Activated T-cell treated with anti-CD3 and anti-CD28 coated beads, Interleukin-2, amount 50 U/mL, for 48 hours (primary cell): ENCODE measurements around the gene CDC25C.
A peak's percentile ranks its signal among the peaks of the same experiment; 100 is the strongest.
"Not testable (repeated sequence)": the region's sequence is repeated elsewhere in the genome, so short reads cannot be mapped to it uniquely, and the experiment has no call there.

Source experiments
- DNase-seq, 2 experiments: peaks; one replicate each; pipeline ENCODE4 v3.0.0-alpha.2; 2020

CDC25C gene

DNA sequence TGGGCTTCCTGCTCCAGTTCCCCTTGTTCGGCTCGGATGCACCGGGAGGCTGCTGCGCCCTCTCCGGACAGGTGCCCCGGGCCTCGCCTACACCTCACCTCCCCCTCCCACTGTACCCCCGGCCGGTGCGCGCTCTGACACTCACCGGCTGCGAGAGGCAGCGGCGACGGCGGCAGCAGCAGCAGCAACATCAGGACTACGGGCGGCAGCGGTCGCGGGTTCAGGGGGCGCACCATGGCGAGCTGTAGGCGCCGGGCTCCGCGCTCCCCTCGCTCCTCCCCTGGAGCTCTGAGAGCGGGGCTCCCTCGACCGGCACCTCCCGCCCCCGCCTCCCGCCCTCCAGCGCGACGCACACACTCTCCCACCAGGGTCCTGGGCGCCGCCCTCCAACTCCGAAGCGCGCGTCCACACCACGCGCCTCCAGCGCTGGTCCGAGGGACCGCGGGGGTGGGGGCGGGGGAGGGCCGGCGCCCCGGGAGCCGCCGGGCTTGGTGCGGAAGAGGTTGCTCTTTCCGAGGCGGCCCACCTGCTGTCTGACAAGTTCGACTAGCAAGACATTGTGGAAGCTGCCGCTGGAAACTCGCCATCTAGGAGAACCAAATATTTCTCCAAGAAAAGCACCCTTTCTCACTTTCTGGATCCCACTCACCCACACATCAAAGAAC is 57.3 kb downstream of the CDC25C start, which contains the start of gene GFRA3:
GFRA3 (minus strand) TSS at position 433 of the 665 bp plus-strand sequence; CDS start at position 236, 197 bp downstream.
- peak in 1 of 2 experiments; percentile 39 for DNase-seq

DNA sequence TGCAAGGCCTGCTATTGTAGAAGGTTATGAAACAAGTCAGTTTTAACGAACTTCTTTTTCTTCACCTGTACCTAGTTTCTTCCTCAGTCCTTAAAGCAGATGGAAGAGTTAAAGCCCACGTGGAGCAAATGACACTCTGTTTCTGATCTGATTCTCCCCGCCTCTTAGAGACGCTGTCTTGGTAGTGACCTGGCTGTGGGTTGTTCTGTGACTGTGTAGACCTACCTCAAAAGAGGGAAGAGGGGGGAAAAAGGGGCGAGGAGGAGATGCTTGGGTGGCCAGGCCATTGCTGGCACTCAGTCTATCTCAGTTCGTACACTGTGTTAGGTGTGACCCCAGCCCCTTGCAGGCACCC is 57.8 kb downstream of the CDC25C start:
- no peak for DNase-seq

DNA sequence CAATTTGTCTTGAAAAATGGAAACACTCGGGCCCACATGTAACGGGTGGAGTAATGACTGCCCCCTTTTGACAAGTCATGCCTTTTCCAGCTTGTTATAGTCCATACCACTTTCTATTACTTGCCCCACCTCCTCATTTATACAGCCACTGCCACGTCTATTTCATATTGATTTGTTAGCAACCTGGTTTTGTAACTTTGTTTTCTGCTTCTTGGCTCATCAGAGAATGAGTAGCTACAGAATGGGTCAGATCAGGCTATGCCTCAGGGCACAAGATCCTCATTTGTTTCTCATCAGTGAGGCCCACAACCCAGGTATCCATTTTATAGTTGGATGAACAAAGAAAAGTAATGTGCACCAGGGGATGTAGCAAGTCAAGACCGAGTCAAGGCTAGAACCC is 58.9 kb downstream of the CDC25C start:
- no peak for DNase-seq

DNA sequence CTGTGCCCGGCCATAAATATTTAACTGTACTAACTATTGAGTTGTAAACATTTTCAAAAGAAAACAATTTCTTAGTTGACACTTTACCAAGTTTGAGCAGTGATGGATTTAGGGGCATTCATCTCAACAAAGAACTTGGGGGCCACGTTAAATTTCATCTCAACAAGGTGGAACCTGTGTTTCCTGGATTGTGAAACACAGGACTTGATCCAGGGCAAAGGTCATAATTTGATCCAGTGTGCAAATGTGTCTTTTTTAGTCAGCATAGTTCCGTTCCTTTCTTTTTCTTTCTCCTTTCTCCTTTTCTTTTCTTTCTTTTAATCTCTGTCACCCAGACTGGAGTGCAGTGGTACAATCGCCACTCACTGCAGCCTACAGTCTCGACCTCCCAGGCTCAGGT is 60.3 kb downstream of the CDC25C start:
- no peak for DNase-seq

DNA sequence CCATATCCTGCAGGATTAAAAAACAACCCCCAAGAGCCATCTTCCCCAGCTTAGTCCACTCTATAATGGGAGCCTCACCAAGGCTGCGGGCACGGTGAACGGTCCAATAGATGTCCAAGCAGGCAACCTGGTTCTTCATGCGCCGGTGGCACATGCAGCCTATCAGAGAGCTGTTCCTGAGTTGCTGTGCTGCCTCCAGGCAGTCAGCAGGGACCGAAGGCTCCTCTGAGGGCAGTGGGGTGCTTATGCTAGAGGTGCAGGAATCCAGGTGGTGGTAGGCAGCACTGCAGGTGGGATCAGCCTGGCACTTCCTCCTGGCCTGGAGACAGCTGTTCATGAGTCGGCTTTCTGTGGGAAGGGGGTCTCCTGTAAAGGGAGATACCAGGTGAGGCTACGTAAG is 67.4 kb downstream of the CDC25C start:
- no peak for DNase-seq

DNA sequence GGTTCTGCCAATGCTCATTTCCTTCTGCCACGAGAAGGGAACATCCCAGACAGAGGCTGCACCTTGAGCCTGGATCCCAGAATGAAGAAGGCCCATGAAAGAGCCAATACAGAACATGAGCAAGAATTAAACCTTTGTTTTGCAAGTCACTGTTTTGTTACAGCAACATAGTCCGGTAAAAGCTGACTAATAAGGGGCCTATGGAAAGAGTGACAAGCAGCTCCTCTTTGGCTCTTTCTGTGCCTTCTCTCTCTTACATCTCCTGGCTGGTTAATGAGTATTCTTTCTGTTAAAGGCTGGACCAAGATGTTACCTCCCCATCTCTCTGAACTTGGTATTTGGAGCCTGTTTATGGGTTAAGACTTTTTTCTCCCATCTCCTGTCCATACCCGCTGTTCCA is 68.0 kb downstream of the CDC25C start:
- DNase-seq = no peak

DNA sequence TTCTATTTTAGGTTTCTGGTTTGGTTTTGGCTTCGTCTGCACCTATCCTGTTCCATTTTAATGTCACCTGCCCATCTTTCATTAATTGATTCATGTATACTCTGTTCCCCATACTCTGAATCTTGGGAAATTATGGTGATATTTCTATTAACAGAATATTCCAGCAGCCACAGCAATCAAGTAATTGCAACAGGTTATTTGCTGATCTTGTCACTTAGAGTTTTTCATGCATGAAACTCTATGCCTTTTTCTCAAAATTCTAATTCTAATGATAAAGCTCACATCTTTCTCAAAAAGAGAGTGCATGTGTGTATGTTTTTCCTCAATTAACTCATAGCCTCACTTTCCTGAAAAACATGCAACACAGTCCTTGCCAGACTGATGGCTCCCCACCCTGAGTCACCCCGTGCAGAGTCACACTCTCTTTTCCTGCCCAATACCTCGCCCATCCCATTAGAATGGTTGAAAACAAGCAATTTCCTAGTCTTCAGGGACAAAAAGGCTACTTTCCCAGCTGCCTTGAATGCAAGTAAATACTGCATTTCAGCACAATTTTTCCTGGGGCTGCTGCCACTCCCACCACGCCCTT is 72.8 kb downstream of the CDC25C start:
- DNase-seq = no peak

DNA sequence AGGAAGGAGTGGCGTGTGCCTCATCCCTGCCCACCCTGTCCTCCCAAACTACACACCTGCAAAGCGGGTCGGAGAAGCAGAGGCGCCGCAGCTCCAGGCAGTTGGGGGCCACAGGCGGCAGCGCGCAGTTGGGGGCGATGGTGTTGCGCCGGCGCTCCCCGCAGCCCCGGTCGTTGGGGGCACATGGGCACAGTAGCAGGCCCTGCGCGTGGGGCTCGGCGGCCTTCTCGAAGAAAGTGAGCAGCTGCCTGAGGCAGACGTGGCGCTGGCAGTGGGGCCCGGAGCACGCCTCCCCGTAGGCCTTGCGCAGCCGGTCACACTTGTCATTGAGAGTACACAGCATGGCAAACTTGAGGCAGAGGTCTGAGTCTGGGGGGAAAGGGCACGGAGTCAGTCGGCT is 74.0 kb downstream of the CDC25C start:
- DNase-seq = no peak

DNA sequence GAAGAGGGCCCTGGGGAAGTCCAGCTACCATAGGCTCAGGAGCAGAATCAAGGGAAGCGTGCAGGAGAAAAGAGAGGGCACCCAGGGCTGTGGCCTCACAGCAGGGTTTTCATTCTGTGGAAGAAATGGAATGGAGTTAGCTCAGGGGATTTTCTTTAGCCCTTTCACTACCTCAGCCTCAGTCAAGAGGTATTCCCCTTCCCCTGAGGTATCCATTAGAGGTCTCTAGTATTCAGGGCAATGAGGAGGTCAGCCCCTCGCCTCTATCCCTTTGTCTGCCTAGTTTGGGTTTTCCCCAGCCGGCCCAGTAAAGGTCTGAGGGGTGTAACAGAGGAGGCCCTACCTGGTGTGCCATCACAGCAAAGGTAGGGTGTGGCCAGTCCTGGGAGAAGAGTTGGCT is 78.7 kb downstream of the CDC25C start:
- no peak for DNase-seq

DNA sequence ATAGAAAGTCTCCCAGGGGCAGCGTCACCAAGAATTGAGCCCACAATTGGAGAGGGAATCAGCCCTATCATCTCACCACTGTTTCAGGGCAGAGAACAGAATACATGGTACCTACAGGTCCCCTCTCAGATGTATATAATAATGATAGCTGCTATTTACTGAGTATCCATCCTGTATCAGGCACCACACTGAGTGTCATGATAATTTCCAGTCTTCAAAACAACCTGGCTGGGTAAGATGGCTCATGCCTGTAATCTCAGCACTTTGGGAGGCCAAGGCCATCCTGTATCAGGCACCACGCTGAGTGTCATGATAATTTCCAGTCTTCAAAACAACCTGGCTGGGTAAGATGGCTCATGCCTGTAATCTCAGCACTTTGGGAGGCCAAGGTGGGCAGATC is 83.8 kb downstream of the CDC25C start:
- DNase-seq = not testable (repeated sequence)

DNA sequence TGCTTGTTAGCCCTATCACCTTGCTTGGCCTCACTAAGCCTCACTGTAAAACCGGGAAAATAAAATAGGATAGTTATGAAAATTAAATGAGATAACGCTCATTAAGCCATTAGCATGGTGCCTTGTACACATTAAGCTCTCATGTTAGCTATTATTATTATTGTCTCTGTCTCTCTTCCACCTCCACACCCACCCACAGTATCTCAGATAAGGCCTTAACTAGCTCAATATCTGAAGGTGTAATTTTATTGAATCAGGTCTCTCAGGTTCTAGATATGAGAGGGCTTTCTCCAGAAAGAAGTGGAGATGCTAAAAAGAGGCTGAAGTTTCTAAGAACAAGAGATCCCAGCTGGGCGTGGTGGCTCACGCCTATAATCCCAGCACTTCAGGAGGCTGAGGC is 84.8 kb downstream of the CDC25C start:
- no peak for DNase-seq

DNA sequence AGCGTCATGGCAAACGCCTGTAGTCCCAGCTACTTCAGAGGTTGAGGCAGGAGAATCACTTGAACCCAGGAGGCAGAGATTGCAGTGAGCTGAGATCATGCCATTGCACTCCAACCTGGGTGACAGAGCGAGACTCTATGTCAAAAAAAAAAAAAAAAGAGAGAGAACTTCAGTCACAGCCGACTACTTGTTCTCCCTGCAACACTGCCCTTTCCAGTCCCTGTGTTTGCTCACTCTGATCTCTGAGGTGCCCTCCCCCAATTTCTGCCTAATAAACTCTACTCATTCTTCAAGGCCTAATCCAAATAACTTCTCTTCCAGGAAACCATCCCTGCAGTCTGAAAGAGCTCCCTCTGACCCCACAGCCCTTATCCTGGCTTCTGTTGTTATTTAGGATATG is 85.3 kb downstream of the CDC25C start:
- no peak for DNase-seq

DNA sequence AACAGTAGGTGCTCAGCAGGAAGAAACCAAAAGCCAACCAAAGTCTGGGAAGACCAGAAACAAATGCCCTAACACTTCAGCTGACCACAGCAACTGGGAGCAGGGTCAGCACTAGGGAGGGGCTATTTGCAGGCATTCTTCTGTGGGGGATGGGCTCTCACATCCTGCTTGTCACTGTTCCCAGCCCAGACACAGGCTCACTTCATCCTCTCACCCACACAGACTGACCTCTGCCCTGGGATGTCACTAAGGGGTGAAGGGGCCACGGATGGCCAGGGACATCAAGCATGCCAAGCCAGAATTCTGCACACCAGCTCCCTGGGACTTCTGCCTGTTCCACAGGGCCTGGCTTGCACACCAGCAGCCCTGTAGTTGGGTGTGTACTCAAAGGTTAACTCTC is 85.9 kb downstream of the CDC25C start:
- no peak for DNase-seq

DNA sequence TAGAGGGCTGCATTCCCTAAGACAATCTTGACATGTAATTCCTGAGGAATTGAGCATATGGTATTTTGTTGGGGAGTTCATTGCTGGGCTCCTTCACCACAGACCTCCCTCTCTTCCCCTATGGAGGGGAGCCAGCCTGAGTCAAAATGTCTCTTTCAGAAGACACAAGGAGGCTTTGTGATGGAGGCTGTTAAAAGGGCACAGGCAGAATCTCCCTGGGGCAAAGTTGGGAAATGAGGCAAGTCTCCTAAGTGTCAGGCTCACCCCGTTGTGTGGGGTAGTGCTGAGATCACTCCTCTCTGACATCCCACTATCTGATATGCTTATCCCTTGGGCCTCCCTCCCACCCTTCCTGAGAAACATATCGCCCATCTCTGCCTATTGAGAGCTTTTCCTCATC is 87.8 kb downstream of the CDC25C start:
- DNase-seq = no peak

DNA sequence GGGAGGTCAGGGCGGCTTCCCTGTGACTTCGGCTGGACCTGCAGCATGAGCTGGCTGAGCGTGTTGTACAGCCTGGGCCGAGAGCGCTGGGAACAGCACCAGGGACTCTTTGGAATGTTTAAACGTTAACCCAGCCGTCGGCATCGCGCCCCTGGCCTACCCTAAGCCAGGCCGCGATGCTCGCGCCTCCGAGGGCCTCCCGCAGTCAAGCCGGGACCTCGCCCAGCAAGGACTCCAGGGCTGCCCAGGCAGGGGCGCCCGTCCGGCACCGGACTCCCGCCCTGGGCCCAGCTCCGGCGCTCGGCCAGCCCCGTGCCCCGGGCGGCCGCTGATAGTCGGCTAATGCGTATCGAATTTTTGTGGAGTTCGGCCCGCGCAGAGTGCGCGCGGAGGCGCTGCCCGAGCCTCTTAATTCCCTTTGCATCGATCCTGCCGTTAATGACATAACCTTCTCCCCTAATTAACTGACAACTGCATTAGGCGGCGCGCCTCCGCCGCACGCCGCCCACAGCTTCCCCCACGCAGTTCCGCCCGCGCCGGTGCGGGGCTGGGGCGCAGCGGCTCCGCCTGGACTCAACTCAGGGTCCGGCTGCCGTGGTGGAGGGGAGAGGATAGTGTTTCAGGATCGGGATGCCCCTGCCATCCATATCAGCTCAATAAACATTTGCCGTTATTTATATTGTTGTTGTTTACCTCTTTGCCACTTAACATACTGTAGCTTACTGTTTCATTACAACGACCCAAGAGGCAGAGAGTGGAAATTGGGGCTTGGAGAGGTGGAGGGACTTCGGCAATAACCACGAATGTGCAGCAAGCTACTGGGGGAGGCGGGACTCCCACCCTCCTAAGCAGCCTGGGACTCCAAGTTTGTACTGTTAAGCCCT is 89.7 kb downstream of the CDC25C start:
- DNase-seq = peak in 1 of 2 experiments; percentile 18

DNA sequence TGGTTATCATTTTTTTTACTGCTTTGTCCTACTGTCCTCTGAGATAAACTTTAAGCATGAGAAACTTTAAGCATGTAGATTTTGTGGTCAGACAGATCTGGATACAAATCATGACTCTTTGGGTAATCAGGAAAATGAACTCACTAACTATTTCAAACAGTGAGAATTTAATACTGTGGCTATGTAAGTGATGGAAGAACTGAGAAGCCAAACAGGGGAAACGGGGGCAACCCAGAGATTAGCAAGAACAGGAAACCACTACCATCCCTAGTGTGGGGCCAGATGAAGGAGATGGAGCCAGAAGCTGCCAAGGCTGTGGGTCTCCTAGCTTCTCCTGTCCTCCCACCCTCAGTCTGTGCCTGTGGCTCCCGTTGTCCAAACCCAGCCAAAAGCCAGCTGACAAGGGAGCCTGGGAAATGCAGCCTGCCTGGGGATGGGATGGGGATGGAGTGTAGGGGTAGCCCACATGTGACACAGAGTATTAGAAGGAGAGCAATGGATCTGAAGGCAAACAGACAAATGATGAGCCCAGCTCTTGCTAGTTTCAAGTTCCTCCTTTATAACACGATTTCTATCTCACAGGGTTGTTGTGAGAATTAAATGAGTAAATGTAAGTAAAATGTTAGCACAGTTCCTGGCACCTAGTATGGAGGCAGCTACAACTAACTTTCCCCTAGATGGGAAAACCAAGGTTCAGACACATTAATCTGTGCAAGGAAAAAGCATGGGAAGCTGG is 90.8 kb downstream of the CDC25C start:
- peak; percentile 32 to 35 for DNase-seq

DNA sequence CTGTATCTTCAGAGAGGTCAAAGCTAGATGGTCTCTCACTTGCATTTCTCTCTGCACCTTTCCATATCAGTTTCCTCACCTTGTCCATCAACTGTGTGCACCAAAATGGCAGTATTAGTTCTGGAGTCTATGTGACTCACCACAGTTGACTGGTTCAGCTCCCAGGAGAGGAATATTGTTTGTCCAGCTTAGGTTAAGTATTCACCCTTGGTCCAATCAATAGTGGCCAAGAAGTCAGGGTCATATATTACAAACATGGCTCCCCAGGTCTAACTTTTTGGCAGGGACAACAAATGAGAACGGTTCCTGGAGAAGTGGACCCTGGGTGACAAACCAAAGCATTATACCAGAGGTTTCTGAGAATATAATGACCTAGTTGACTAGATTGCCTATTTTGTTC is 93.6 kb downstream of the CDC25C start:
- no peak for DNase-seq
